GM19463 (cell line): ENCODE measurements around the gene RACK1.
A peak's percentile ranks its signal among the peaks of the same experiment; 100 is the strongest.

Experiments used
- ATAC-seq: cut with Tn5 transposase; IDR thresholded peaks from one replicate; pipeline ENCODE4 v1.9.1; 2021; ENCODE audit warnings: mild to moderate bottlenecking, moderate library complexity; ENCODE audit not compliant: unreplicated experiment

RACK1 gene

DNA sequence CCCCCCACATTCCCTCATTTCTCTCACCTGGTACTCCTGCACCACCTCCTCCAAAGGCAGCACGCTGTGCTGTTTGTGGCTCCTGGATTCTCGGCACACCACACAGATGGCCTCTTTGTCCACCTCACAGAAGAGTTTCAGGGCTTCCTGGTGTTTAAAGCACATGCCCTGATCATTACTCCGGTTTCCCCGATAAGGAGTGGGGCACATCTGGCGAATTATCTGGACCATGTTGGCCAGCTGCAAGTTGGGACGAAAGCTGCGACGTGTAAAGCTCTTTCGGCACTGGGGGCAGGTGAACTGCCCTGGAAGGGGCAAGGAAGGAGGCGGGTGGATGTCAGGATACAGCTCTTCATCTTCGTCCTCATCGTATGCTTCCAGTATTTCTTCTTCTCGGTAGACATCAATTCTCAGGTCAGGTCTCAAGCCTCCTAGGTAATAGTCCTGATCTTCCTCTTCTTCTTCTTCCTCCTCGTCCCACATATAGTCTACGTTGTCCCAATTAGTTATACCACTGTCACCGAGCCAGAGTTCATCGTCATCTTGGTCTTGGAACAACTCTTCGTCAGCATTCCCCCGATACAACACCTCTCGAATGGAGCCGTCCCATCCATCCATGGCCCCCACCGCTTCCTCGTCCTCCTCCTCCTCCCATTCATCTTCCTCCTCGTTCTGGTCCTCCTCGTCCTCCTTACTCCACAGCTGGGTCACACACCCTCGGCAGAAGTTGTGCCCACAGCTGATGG, 16.4 kb upstream of the RACK1 start:
- no peak for ATAC-seq

DNA sequence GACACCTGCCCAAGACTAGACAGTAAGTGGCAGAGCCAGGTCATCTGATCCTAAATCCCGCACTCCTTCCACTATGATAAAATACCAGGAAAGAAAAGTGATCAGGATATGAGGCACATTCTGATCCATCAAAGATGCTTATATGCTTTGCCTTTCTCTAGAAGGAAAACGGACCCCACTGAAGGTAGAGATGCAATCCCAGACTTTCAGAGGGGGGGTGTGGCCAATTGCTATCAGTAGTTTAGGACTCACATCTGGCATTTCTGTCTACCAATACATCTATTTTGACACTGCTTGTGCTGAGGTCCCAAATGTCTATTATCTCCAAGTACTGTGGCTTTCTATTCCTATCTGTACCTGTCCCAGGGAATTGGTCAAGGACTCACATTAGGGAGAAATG, 15.6 kb upstream of the RACK1 start:
- ATAC-seq, result no peak

DNA sequence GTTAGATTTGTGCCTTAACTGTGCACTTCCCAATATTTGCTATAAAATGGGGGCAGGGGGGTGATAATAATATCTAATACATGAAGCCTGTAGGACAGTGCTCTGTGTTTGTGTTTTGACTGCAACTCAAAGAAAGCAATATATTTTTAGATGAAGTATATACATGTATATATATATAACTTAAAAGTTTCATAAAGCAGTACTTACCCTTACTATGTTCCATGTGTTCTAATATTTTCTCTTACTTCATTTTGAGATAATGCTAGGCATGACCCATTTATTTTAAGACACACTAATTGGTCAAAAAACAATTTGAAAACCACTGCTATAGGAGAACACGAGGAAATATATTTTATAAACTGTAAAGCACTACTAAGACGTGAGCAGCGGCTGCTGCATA, 14.9 kb upstream of the RACK1 start:
- ATAC-seq, result no peak

DNA sequence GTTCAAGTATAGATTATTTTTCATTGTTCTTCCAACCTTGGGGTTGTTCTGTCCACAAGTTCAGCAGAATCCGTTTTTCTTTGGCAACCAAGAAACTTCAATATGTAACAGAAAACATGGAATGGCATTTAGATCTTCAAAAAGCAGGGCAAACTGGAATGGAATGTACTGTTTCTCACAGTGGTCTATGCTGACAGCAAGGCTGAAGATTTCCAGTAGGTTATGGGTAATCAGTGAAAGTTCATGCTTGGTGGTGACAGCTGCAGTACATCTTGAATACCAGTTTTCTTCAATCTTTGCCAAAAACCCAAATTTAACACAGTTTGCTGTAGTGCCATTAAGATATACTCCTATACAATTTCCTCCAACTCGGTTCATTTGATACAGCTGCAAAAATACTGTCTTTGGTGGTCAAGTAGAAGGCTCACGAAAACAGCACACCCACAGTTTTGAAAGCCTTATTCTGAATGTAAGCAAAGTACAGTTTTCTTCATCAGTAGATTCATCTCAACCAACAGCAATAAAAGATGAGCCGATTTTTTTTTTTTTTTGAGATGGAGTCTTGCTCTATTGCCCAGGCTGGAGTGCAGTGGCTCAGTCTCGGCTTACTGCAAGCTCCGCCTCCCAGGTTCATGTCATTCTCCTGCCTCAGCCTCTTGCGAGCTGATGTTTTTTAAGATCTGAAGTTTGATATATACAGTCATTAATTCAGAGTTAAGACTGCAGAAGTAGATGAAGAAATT, 12.3 kb upstream of the RACK1 start:
- ATAC-seq, result no peak

DNA sequence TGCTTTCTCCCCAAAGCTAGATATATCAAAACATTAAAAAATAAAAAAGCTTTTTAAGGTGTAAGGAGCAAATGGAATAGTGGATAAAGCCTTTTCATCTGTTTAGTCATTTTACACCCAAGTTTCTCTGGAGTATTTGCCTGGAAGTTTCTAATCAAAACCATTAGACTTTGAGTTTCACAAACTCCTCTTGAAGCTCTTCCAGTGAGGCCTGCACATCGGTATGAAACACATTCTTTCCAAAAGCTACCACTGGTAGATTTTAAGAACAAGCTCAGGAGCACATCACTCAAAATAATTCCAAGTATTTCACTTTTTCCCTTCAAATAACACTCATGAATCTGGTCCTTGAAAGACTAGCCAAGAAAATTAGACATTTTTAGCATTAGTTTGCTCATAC, 11.6 kb upstream of the RACK1 start:
- ATAC-seq, result no peak

DNA sequence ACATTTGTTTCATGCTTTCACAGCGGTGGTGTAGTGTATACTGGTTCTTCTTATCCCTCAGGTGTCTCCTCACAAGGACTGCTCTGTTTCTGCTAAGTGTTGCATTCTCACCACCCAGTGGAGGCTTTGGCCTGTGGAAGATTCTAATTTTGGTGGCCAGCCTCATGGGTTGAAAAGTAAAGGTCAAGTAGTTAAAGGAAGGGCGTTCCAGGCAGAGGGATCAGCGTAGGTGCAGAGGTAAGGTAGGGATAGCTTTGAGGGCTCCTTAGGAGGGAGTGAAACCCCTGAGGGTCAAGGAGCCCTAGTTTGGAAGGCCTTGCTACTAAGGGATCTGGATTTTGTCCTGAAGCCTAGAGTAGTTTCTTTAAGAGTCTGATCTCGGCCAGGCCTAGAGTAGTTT, 4.6 kb upstream of the RACK1 start:
- no peak for ATAC-seq

DNA sequence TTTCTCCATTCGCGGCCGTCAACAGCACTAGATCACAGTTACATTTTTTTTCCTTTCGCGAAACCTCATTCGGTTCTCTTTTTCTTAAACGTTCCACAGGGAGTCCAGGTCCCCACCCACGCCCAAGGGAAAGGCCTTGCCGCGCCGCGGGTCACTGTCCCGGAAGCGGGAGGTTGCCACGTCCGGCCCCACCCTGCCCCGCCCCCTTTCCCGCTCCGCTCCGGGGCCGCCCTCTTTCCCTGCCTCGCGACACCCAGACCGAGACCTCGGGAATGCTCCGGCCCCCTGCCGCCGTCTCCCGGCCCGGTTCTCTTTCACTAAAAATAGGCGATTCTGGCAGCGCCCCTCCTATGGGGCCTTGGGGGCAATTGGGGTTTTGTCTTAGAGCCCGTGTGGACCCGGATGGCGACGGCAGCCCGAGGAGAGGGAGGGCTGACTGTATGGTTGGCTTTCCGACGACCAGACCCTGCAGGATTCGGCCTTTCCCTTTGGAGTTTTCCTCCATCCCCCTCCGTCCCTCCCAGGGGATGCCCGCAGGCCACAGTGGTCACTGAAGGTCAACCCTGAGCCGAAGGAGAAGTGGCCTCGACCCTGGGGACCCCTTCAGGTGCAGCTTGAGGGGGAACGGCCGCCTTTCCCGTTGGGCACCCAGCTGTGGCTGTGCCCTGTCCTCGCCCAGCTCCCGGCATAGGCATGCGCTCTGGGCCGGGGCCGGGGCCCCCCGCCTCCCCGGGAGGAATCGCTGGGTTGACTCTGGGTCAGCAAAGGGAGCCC, 2.8 kb upstream of the RACK1 start:
- ATAC-seq, result peak; percentile 50

DNA sequence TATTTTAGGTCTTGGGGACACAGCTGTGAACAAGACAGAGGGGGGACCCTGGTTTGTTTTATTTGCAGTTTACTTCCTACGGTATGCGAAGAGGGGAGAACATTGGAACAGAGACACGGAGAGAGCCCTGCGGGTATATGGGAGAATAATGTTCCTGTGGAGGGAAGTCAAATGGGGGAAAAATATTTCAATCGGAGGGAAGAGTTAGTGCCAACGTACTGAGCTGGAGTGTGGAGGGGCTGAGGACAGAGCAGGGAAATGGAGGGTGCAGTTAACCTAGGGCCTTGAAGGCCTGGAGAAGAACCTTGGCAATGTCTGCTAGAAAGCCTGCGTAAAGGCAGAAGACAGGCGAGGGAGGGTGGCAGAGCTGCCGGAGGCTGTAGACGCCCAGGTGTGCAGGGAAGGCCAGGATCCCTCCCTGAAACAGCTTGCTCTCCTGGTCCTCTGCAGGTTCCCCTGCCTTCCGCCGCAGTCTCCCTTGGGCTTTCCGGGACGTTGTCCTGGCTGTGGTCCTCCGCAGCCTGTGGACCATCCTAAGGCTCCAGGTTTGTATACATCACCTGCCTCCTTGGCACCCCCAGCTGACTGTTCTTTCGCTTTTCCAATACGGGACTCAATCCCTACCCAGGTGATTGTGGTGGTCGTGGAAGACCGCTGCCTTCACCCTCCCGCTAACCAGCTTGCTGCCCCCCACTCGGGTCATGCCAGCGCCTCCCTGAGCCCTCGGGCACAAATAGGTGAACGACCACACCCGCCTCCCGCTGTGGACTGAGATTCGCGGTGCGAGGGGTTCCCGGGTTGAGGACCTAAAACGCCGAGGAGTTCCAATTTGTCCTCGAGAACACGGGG, 1.9 kb upstream of the RACK1 start:
- ATAC-seq, result peak; percentile 5

DNA sequence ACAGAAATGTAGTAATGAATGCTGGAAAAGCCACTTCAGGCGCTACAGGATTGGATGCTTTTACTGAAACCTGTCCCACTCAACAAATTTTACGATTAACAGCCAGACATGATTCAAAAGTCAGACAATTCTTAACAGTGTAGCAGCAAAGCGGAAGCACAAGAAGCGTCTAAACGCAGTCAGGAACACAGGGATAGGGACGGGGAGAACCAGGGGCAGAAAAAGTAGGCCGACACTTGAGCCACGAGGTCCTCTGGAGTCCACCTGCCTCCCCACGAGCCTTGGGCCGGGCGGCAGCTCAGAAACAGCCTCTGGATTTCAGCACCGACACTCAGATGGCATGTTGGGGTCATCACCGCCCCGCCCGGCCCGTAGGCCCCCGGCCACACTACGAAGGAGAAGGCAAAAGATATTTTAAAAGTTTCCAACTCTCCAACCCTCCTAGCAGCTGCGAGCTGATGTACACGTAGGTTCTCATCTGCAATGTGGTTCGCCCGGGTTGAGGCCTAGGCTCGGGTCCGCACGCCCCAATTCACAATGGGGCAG, 615 bp downstream of the RACK1 start:
- no peak for ATAC-seq

DNA sequence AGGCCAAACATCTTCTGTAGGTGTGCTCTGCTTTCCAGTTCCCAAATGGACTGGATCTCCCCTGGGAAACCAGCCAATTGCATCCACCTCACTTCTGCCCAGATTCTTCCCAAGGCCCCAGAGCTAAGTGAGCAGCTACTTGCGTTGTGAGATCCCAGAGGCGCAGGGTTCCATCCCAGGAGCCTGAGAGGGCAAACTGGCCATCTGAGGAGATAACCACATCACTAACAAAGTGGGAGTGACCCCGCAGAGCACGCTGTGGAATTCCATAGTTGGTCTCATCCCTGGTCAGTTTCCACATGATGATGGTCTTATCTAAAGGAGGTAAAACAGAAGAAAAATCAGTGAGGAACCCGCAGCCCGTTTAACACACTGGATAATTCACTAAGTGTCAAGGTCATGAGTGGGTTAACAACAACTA, 1.7 kb downstream of the RACK1 start:
- ATAC-seq, result no peak

DNA sequence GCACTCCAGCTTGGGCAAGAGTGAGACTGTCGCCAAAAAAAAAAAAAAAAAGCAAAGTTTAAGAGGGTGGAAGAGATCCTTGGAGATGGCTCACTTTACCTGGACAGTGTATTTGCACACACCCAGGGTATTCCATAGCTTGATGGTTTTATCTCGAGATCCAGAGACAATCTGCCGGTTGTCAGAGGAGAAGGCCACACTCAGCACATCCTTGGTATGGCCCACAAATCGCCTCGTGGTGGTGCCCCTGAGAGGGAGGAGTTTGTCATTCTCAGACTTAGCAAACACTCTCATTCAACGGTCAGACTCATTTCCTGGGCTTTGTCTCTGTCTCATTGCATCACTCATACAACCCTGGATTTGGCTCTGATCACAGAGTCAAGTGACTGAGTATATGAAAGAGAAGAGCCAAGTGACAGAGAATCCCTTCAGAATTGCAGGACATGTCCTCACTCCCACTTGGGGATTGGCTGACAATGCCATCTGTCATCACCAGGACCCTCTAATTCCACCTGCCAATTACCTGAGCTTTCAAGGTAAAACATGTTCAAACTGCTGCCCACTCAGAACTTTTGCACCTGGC, 2.2 kb downstream of the RACK1 start:
- ATAC-seq, result no peak

DNA sequence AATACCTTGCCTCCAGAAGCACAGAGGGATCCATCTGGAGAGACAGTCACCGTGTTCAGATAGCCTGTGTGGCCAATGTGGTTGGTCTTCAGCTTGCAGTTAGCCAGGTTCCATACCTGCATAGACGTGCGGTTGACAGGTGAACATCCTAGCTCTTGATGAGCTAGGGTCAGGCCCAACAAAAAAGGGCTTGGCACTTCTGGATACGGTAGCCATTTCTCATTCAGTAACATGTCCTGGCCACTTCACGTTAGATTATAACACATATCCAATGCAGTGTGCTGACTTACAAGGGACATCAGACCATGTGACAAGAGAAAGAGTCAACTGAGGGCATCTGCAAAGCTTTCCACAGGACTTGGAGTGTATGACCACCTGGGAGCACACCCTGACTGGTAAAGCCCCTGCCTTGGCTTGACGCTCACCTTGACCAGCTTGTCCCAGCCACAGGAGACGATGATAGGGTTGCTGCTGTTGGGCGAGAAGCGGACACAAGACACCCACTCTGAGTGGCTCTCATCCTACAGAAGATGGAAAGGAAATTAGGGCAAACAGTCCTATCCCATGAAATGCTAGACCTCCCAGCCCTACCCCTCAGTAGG, 4.5 kb downstream of the RACK1 start:
- ATAC-seq, result no peak

DNA sequence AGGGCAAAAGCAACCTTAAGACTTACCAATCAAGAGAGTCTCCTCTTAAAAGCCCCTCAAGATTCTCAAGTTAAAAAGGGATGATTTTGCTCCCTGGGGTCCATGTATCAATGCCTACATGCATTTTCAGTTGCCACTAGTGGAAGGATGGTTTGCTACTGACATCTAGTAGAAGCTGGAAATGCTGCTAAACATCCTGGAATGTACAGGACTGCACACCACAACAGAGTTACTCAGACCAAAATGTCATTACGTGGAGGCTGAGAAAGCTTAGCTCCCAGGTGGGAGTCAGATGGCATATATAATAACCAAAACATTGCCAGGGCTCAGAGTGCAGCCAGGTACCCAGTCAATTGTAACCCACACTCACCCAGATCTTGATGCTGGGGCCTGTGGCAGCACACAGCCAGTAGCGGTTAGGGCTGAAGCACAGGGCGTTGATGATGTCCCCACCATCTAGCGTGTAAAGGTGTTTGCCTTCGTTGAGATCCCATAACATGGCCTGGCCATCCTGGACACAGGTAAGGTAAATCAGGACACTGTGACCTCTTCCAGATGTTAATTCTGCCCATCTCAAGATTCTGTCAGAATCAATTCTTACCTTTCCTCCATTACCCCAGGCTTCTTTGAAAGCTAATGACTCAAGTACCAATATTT, 5.8 kb downstream of the RACK1 start:
- no peak for ATAC-seq

DNA sequence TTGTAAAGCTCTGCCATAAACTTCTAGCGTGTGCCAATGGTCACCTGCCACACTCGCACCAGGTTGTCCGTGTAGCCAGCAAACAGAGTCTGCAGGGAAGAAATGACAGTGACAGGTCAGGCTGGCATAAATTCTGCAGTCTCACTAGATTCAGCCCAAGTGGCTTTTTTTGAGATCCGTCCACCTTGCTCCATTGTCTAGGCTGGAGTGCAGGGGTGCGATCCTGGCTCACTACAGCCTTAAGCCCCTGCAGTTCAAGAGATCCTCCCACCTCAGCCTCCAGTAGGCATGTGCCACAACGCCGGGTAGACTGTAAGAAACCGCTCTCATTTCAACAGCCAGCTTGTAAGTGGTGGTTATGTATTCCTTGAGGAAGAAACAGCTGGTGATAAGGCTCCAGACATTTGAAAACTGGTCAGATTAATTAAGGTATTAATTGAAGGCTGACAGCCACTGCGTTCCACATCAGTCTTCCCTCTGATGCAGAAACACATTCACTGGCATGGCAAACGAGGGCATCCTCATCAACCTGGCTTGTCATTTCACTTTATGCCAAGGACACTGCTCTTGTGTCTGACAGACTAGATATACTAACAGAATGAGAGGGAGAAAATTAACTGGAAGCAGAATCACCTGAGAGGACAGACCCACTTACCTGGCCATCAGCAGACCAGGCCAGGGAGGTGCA, 6.6 kb downstream of the RACK1 start:
- ATAC-seq, result no peak

DNA sequence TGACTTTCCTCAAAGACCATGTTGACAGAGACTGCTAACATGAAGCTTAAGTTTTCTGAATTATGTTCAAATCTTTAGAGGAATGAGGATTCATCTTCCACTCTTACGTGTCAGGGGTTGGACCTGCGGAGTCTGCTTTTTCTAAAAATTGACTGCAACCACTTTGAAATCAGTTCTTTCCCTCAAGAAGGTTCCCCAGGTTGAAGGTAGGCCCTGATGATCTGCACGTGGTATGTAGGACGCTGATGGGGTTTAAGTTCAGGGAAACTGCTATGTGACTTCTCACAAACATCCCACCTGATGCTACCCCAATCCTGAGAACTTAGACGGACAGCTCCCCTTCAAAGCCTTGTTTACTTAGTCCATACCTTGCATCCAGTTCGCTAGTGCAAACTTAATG, 7.2 kb downstream of the RACK1 start:
- no peak for ATAC-seq

DNA sequence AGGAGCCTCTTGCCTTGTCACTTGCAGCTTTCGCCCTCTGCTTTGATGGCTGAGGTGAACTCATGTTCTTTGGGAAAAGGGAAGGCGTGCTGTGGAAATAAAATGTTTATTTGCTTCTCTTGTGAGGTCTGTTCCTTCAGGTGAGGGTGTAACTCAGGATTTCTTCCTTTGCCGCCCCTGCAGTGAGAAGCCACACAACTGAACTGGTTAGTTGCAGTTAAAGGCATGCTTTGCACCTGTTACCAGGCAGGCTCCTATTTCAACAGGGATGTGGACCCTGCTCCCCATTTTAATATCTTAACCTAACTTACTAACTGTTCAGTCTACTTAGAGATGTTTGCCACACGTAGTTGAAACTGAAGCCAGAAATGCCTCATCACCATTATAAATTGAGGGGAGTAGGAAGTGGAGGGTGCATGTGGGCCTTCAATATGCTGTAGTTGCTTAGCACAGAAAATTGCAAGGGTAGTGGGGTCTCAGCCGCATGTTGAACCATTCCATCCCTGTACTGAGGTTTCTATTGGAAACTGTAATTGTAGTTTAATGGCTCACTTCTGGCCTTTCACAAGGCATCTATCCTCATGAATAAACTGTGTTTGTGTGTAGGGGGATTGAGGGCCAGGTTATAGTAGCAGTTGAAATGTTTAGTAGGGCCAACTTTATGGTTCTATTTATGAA, 7.9 kb downstream of the RACK1 start:
- ATAC-seq, result no peak

DNA sequence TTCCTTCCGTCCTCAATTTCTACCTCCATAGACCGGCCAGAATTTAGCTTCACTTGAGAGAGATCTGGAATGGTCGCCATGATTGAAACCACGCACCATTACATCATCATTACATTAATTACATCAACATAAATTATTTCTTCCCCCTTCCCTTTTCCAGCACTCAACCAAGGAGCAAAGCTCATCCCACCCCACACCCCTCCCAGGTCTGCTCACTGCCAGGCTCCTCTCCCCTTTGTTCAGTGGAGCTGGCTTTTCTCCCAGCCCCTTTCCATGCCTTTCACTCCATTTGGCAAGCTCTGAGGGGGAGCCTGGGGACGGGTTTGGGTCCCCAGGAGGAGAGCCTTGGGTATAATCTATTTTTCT, 8.4 kb downstream of the RACK1 start:
- no peak for ATAC-seq
